SK-N-SH (cell line): ENCODE measurements around the gene MYO19. TPM values are rescaled to one million over a fixed set of nuclear protein-coding genes. Genes with fewer than 3 reads are reported as not detected.
A peak's percentile ranks its signal among the peaks of the same experiment; 100 is the strongest.

Experiments used
- CTCF ChIA-PET: fragments of 300-600, 350-600 bp; formaldehyde crosslinking; extraction: SDS; loops from one replicate; lab custom pipeline; 2021; lab: Yijun Ruan, JAX
- POLR2A ChIA-PET: fragments of 350-600 bp; sonication (Branson Sonifier 250); formaldehyde crosslinking; extraction: SDS; loops from one replicate; lab custom pipeline; 2020; ENCODE audit warnings: antibody characterized with exemption, inconsistent platforms; lab: Yijun Ruan, JAX
- DNase-seq: peaks from one replicate; pipeline ENCODE4 v3.0.0; 2012
- H2AFZ ChIP-seq: fragments of 200-600 bp; sonication (generic); 2 replicates; pipeline ENCODE4 v1.8.1; 2016; ENCODE audit warnings: antibody characterized with exemption, mild to moderate bottlenecking, low read depth
- H3F3A ChIP-seq: fragments of 200-600 bp; sonication (generic); replicated peaks from 2 replicates; pipeline ENCODE3; 2016; ENCODE audit warnings: antibody characterized with exemption, mild to moderate bottlenecking; ENCODE audit not compliant: insufficient read depth
- H3K27ac ChIP-seq, 2 experiments: fragments of 200-500 bp in 1 of 2; fragments of 200-600 bp in 1 of 2; sonication (Bioruptor generic) in 1 of 2; sonication (generic), shearing (Covaris generic) in 1 of 2; 2 replicates each; pipeline versions ENCODE4 v1.5.1 to v1.6.1; 2014 to 2016; ENCODE audit warnings: low read depth in 2 of 2, inconsistent platforms in 1 of 2, low read length in 1 of 2, mild to moderate bottlenecking in 1 of 2, mixed read lengths in 1 of 2
- H3K27me3 ChIP-seq: fragments of 200-600 bp; sonication (generic), shearing (Covaris generic); 2 replicates; pipeline ENCODE4 v1.6.1; 2016; ENCODE audit warnings: mixed run types; ENCODE audit not compliant: insufficient read depth
- H3K36me3 ChIP-seq, 2 experiments: fragments of 200-500 bp in 1 of 2; fragments of 200-600 bp in 1 of 2; sonication (Bioruptor generic) in 1 of 2; sonication (generic) in 1 of 2; replicated peaks in 1 of 2; 2 replicates each; pipeline versions ENCODE3 to v1.5.1; 2014 to 2016; ENCODE audit warnings: low read length in 1 of 2, mild to moderate bottlenecking in 1 of 2; ENCODE audit not compliant: insufficient read depth in 2 of 2, control insufficient read depth in 1 of 2
- H3K4me1 ChIP-seq, 2 experiments: fragments of 200-500 bp in 1 of 2; fragments of 200-600 bp in 1 of 2; sonication (Bioruptor generic) in 1 of 2; sonication (generic), shearing (Covaris generic) in 1 of 2; 2 replicates each; pipeline versions ENCODE4 v1.5.1 to v1.6.1; 2014 to 2016; ENCODE audit warnings: low read depth in 1 of 2, low read length in 1 of 2, mixed run types in 1 of 2; ENCODE audit not compliant: insufficient read depth in 2 of 2, control insufficient read depth in 1 of 2
- H3K4me2 ChIP-seq: fragments of 200-600 bp; sonication (generic), shearing (Covaris generic); 2 replicates; pipeline ENCODE4 v1.6.1; 2017; ENCODE audit warnings: mixed run types
- H3K4me3 ChIP-seq, 2 experiments: fragments of 200-500 bp in 1 of 2; fragments of 200-600 bp in 1 of 2; sonication (Bioruptor generic) in 1 of 2; sonication (generic), shearing (Covaris generic) in 1 of 2; 2 replicates each; pipeline versions ENCODE4 v1.5.1 to v1.8.1; 2014 to 2016; ENCODE audit warnings: low read depth in 2 of 2, inconsistent platforms in 1 of 2, low read length in 1 of 2, mild to moderate bottlenecking in 1 of 2, mixed read lengths in 1 of 2, moderate library complexity in 1 of 2
- H3K79me2 ChIP-seq: fragments of 200-600 bp; sonication (generic); 2 replicates; pipeline ENCODE4 v1.8.1; 2017; ENCODE audit warnings: mild to moderate bottlenecking; ENCODE audit not compliant: insufficient read depth
- H3K9ac ChIP-seq: fragments of 200-600 bp; sonication (generic); 2 replicates; pipeline ENCODE4 v1.6.1; 2017; ENCODE audit warnings: mixed run types
- H3K9me2 ChIP-seq: fragments of 200-600 bp; sonication (generic); 2 replicates; pipeline ENCODE4 v1.6.1; 2017; ENCODE audit warnings: mixed run types
- H3K9me3 ChIP-seq: fragments of 200-600 bp; sonication (generic); 2 replicates; pipeline ENCODE4 v1.6.1; 2017; ENCODE audit warnings: mixed run types, mild to moderate bottlenecking, moderate library complexity
- H4K20me1 ChIP-seq: fragments of 200-600 bp; sonication (generic); 2 replicates; pipeline ENCODE4 v1.6.1; 2017; ENCODE audit warnings: mild to moderate bottlenecking, mixed run types; ENCODE audit not compliant: insufficient read depth
- CHD2 ChIP-seq: fragments of 150-350 bp; IDR thresholded peaks from 2 replicates; pipeline ENCODE4 v1.6.1; 2018; ENCODE audit warnings: low read length; ENCODE audit not compliant: partially characterized antibody
- CTCF ChIP-seq: fragments of 200-600 bp; sonication (generic); IDR thresholded peaks from 2 replicates; pipeline ENCODE4 v1.6.1; 2017; ENCODE audit warnings: antibody characterized with exemption, mild to moderate bottlenecking, moderate library complexity
- ELF1 ChIP-seq: IDR thresholded peaks from 2 replicates; pipeline ENCODE4 v1.4.0; 2012
- EP300 ChIP-seq, 2 experiments: IDR thresholded peaks; 2 replicates each; pipeline versions ENCODE4 v1.4.0 to v1.6.1; 2012; ENCODE audit warnings: borderline replicate concordance in 1 of 2, low read depth in 1 of 2, low read length in 1 of 2
- GABPA ChIP-seq: IDR thresholded peaks from 2 replicates; pipeline ENCODE4 v1.4.0; 2012; ENCODE audit warnings: low read depth, mild to moderate bottlenecking
- GATA2 ChIP-seq: sonication (generic); formaldehyde crosslinking; IDR thresholded peaks from 2 replicates; pipeline ENCODE4 v1.5.0; 2020; ENCODE audit warnings: mild to moderate bottlenecking, missing genetic modification reagents
- MEF2A ChIP-seq: IDR thresholded peaks from 2 replicates; pipeline ENCODE4 v1.4.0; 2012; ENCODE audit warnings: low read depth, borderline replicate concordance
- PBX3 ChIP-seq: IDR thresholded peaks from 2 replicates; pipeline ENCODE4; 2012
- POLR2AphosphoS5 ChIP-seq: IDR thresholded peaks from 2 replicates; pipeline ENCODE4 v1.6.1; 2012; ENCODE audit warnings: low read depth, low read length
- RCOR1 ChIP-seq: fragments of 150-350 bp; IDR thresholded peaks from 2 replicates; pipeline ENCODE4 v1.6.1; 2017; ENCODE audit warnings: antibody characterized with exemption, low read length
- SIN3A ChIP-seq: IDR thresholded peaks from 2 replicates; pipeline ENCODE4 v1.6.1; 2012; ENCODE audit warnings: low read depth, mild to moderate bottlenecking, low read length, moderate library complexity, borderline replicate concordance
- SMC3 ChIP-seq: IDR thresholded peaks from 2 replicates; pipeline ENCODE4 v1.6.1; 2012; ENCODE audit warnings: low read depth, low read length, improper control_type of control experiment
- TAF1 ChIP-seq: IDR thresholded peaks from 2 replicates; pipeline ENCODE4 v1.6.1; 2012; ENCODE audit warnings: low read depth, mild to moderate bottlenecking, low read length, moderate library complexity, borderline replicate concordance
- USF1 ChIP-seq: IDR thresholded peaks from 2 replicates; pipeline ENCODE4 v1.4.0; 2012; ENCODE audit warnings: low read depth, borderline replicate concordance
- YY1 ChIP-seq: IDR thresholded peaks from 2 replicates; pipeline ENCODE4 v1.4.0; 2012; ENCODE audit warnings: low read depth, mild to moderate bottlenecking
- ZBTB33 ChIP-seq: IDR thresholded peaks from 2 replicates; pipeline ENCODE4 v1.4.0; 2012; ENCODE audit warnings: low read depth, borderline replicate concordance
- WGBS: methylation state at CpG from one replicate; pipeline ENCODE4 v1.1.6; 2017; ENCODE audit warnings: low lambda C conversion rate; 5-methylcytosine and 5-hydroxymethylcytosine counted together
- polyA plus RNA-seq, 3 experiments: library from polyadenylated mRNA; depleted of rRNA; stranded (reverse); fragments of >200 nt; gene quantifications; 2 replicates each; pipeline ENCODE4 v1.2.3, GENCODE V29; 2012
- TF ChIP-seq, protein P1 (sequence below): IDR thresholded peaks from 2 replicates; pipeline ENCODE4 v1.4.0; 2012; ENCODE audit warnings: low read depth
- TF ChIP-seq, protein P2 (sequence below): IDR thresholded peaks from 2 replicates; pipeline ENCODE4 v1.6.1; 2012; ENCODE audit warnings: mild to moderate bottlenecking, low read depth, low read length, moderate library complexity
- TF ChIP-seq, protein P3 (sequence below): fragments of 150-350 bp; IDR thresholded peaks from 2 replicates; pipeline ENCODE4 v1.6.1; 2017; ENCODE audit warnings: antibody characterized with exemption, low read length, low read depth, borderline replicate concordance

MYO19 gene
- polyA plus RNA-seq, 1 of the 3 experiments (the other 2 are of a cell fraction): 61.6 TPM

- no peaks in the 10 kb centered on the region for H3K27me3 ChIP-seq
- peak overlapping the region; percentile 88 for H3K9ac ChIP-seq
- peak overlapping the region; percentile 97 for H3K4me2 ChIP-seq
- H3K4me3 ChIP-seq: peak overlapping the region; percentile 74 to 79
- peak; percentile 98 for DNase-seq
- ChIA-PET POLR2A (interaction anchor here (0.6 to 4.8 kb wide), 7 partner anchors 9 to 86 kb away, joined by 3 to 37 read pairs (median 3); partner anchors contain the start of genes MRM1, MYO19 and PIGW), CTCF (interaction anchor here (0.8 to 3.0 kb wide), 7 partner anchors 11 to 80 kb away, joined by 3 to 16 read pairs (median 3); partner anchors contain the start of genes MYO19 and PIGW)
- TF ChIP-seq, protein P1, sequence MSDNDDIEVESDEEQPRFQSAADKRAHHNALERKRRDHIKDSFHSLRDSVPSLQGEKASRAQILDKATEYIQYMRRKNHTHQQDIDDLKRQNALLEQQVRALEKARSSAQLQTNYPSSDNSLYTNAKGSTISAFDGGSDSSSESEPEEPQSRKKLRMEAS: 0 out of 2 replicates have a peak, but pooled peaks have one; percentile 63
- TF ChIP-seq, protein P2, sequence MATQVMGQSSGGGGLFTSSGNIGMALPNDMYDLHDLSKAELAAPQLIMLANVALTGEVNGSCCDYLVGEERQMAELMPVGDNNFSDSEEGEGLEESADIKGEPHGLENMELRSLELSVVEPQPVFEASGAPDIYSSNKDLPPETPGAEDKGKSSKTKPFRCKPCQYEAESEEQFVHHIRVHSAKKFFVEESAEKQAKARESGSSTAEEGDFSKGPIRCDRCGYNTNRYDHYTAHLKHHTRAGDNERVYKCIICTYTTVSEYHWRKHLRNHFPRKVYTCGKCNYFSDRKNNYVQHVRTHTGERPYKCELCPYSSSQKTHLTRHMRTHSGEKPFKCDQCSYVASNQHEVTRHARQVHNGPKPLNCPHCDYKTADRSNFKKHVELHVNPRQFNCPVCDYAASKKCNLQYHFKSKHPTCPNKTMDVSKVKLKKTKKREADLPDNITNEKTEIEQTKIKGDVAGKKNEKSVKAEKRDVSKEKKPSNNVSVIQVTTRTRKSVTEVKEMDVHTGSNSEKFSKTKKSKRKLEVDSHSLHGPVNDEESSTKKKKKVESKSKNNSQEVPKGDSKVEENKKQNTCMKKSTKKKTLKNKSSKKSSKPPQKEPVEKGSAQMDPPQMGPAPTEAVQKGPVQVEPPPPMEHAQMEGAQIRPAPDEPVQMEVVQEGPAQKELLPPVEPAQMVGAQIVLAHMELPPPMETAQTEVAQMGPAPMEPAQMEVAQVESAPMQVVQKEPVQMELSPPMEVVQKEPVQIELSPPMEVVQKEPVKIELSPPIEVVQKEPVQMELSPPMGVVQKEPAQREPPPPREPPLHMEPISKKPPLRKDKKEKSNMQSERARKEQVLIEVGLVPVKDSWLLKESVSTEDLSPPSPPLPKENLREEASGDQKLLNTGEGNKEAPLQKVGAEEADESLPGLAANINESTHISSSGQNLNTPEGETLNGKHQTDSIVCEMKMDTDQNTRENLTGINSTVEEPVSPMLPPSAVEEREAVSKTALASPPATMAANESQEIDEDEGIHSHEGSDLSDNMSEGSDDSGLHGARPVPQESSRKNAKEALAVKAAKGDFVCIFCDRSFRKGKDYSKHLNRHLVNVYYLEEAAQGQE: 0 out of 2 replicates have a peak, but pooled peaks have one; percentile 11
- peak; percentile 96 for TF ChIP-seq ZBTB33
- TF ChIP-seq SMC3: no peak
- TF ChIP-seq CHD2: peak; percentile 99
- no peak for TF ChIP-seq POLR2AphosphoS5
- TF ChIP-seq CTCF: no peak
- peak; percentile 84 for TF ChIP-seq TAF1
- no peak for TF ChIP-seq USF1
- TF ChIP-seq, protein P3, sequence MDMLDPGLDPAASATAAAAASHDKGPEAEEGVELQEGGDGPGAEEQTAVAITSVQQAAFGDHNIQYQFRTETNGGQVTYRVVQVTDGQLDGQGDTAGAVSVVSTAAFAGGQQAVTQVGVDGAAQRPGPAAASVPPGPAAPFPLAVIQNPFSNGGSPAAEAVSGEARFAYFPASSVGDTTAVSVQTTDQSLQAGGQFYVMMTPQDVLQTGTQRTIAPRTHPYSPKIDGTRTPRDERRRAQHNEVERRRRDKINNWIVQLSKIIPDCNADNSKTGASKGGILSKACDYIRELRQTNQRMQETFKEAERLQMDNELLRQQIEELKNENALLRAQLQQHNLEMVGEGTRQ: no peak
- peak; percentile 93 for TF ChIP-seq SIN3A
- peak; percentile 38; the same call in 1 of the 2 replicates for TF ChIP-seq ELF1
- 0 out of 2 replicates have a peak, but pooled peaks have one; percentile 15 for TF ChIP-seq PBX3
- no peak for TF ChIP-seq GATA2 (CRISPR knock-in tag)
- TF ChIP-seq RCOR1: peak; percentile 31; the same call in 1 of the 2 replicates
- peak; percentile 46; the same call in 1 of the 2 replicates for TF ChIP-seq GABPA
- TF ChIP-seq EP300 (IDR thresholded peaks at IDR 0.05; ENCODE audit: borderline replicate concordance in 1 of 2, low read depth in 1 of 2, low read length in 1 of 2): peak; percentile 70 to 96; a peak in 3 of 4 replicates
- TF ChIP-seq MEF2A: no peak
- no peak for TF ChIP-seq YY1
- peak overlapping the region; percentile 72 to 86 for H3K27ac ChIP-seq
- H3K79me2 ChIP-seq: peaks cover 85% of the 10 kb centered on the region
- peaks cover 48% of the 10 kb centered on the region for H4K20me1 ChIP-seq
- no peaks in the 10 kb centered on the region for H3K9me3 ChIP-seq
- no peak overlapping the region for H2AFZ ChIP-seq
- 2% methylated on average over 29 of the region's 60 CpGs for WGBS
- peaks cover 11 to 19% of the 10 kb centered on the region in 2 experiments for H3K36me3 ChIP-seq
- no peaks in the 10 kb centered on the region for H3K9me2 ChIP-seq
- peaks cover 4 to 9% of the 10 kb centered on the region in 2 experiments; a peak in 2 of 4 replicates for H3K4me1 ChIP-seq
- peaks cover 29% of the 10 kb centered on the region for H3F3A ChIP-seq
Observed at GRCh38 chr17:36545465-36546417, 11.1 kb upstream of the MYO19 start.
